ENCODE data around the gene FOS.

The FOS gene

DNA sequence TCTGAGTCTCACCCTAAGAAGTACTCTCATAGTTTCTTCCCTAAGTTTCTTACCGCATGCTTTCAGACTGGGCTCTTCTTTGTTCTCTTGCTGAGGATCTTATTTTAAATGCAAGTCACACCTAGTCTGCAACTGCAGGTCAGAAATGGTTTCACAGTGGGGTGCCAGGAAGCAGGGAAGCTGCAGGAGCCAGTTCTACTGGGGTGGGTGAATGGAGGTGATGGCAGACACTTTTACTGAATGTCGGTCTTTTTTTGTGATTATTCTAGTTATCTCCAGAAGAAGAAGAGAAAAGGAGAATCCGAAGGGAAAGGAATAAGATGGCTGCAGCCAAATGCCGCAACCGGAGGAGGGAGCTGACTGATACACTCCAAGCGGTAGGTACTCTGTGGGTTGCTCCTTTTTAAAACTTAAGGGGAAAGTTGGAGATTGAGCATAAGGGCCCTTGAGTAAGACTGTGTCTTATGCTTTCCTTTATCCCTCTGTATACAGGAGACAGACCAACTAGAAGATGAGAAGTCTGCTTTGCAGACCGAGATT is 1.7 kb downstream of the FOS start (continued):
- TF ChIP-seq SNAI2 (CRISPR knock-in tag; IDR thresholded peaks at IDR 0.05) = no peak
- TF ChIP-seq, protein P1, sequence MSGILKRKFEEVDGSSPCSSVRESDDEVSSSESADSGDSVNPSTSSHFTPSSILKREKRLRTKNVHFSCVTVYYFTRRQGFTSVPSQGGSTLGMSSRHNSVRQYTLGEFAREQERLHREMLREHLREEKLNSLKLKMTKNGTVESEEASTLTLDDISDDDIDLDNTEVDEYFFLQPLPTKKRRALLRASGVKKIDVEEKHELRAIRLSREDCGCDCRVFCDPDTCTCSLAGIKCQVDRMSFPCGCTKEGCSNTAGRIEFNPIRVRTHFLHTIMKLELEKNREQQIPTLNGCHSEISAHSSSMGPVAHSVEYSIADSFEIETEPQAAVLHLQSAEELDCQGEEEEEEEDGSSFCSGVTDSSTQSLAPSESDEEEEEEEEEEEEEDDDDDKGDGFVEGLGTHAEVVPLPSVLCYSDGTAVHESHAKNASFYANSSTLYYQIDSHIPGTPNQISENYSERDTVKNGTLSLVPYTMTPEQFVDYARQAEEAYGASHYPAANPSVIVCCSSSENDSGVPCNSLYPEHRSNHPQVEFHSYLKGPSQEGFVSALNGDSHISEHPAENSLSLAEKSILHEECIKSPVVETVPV (CRISPR knock-in tag; IDR thresholded peaks at IDR 0.05) = peak; percentile 82
- TF ChIP-seq, protein P2, sequence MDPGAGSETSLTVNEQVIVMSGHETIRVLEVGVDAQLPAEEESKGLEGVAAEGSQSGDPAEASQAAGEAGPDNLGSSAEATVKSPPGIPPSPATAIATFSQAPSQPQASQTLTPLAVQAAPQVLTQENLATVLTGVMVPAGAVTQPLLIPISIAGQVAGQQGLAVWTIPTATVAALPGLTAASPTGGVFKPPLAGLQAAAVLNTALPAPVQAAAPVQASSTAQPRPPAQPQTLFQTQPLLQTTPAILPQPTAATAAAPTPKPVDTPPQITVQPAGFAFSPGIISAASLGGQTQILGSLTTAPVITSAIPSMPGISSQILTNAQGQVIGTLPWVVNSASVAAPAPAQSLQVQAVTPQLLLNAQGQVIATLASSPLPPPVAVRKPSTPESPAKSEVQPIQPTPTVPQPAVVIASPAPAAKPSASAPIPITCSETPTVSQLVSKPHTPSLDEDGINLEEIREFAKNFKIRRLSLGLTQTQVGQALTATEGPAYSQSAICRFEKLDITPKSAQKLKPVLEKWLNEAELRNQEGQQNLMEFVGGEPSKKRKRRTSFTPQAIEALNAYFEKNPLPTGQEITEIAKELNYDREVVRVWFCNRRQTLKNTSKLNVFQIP (CRISPR knock-in tag; IDR thresholded peaks at IDR 0.05; ENCODE audit: borderline replicate concordance, low read depth) = 0 out of 2 replicates have a peak, but pooled peaks have one; percentile 4
- TF ChIP-seq ZNF70 (CRISPR knock-in tag; IDR thresholded peaks at IDR 0.05) = no peak
- TF ChIP-seq PPARA (CRISPR knock-in tag; IDR thresholded peaks at IDR 0.05; ENCODE audit: borderline replicate concordance) = no peak
- TF ChIP-seq ZNF565 (CRISPR knock-in tag; conservative IDR thresholded peaks at IDR 0.05; ENCODE audit: low read depth) = no peak

DNA sequence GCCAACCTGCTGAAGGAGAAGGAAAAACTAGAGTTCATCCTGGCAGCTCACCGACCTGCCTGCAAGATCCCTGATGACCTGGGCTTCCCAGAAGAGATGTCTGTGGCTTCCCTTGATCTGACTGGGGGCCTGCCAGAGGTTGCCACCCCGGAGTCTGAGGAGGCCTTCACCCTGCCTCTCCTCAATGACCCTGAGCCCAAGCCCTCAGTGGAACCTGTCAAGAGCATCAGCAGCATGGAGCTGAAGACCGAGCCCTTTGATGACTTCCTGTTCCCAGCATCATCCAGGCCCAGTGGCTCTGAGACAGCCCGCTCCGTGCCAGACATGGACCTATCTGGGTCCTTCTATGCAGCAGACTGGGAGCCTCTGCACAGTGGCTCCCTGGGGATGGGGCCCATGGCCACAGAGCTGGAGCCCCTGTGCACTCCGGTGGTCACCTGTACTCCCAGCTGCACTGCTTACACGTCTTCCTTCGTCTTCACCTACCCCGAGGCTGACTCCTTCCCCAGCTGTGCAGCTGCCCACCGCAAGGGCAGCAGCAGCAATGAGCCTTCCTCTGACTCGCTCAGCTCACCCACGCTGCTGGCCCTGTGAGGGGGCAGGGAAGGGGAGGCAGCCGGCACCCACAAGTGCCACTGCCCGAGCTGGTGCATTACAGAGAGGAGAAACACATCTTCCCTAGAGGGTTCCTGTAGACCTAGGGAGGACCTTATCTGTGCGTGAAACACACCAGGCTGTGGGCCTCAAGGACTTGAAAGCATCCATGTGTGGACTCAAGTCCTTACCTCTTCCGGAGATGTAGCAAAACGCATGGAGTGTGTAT is 2.4 kb downstream of the FOS start:
- TF ChIP-seq, protein P1 (CRISPR knock-in tag; IDR thresholded peaks at IDR 0.05) = 0 out of 2 replicates have a peak, but pooled peaks have one; percentile 9
- TF ChIP-seq ZNF8 (CRISPR knock-in tag; IDR thresholded peaks at IDR 0.05) (no peak), TOX (CRISPR knock-in tag; IDR thresholded peaks at IDR 0.05; ENCODE audit: borderline replicate concordance) (no peak), BACH2 (CRISPR knock-in tag; IDR thresholded peaks at IDR 0.05; ENCODE audit: borderline replicate concordance) (no peak), OSR1 (CRISPR knock-in tag; IDR thresholded peaks at IDR 0.05) (no peak), ZNF70 (CRISPR knock-in tag; IDR thresholded peaks at IDR 0.05) (no peak), ZFP30 (CRISPR knock-in tag; IDR thresholded peaks at IDR 0.05) (no peak; the same call in 1 of the 2 replicates), ARNTL (CRISPR knock-in tag; IDR thresholded peaks at IDR 0.05; ENCODE audit: borderline replicate concordance, low read depth) (no peak), ESRRG (CRISPR knock-in tag; IDR thresholded peaks at IDR 0.05) (no peak)

GRCh38 chr14:75281654-75282019 is 3.0 kb downstream of the FOS start:
- no peak for ATAC-seq
- no peak for TF ChIP-seq ZNF70 (CRISPR knock-in tag; IDR thresholded peaks at IDR 0.05)
- no peak for TF ChIP-seq TSHZ2 (CRISPR knock-in tag; IDR thresholded peaks at IDR 0.05)
- 0 out of 2 replicates have a peak, but pooled peaks have one; percentile 2 for TF ChIP-seq ZNF8 (CRISPR knock-in tag; IDR thresholded peaks at IDR 0.05)
- TF ChIP-seq ZFP3 (CRISPR knock-in tag; IDR thresholded peaks at IDR 0.05) = no peak

More for the DNA sequence above, 2.4 kb downstream of the FOS start:
- ATAC-seq = no peak

DNA sequence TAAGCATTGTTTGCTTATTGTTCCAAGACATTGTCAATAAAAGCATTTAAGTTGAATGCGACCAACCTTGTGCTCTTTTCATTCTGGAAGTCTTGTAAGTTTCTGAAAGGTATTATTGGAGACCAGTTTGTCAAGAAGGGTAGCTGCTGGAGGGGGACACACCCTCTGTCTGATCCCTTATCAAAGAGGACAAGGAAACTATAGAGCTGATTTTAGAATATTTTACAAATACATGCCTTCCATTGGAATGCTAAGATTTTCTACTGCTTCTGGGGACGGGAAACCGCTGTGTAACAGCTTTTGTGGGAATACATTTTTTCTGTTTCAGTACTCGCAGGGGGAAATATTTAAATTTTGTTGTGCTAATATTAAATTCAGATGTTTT is 3.5 kb downstream of the FOS start:
- ATAC-seq = no peak
- TF ChIP-seq SNAI2 (CRISPR knock-in tag; IDR thresholded peaks at IDR 0.05) (no peak), ZNF70 (CRISPR knock-in tag; IDR thresholded peaks at IDR 0.05) (peak; percentile 5; the same call in 1 of the 2 replicates), ZC3H10 (CRISPR knock-in tag; IDR thresholded peaks at IDR 0.05) (peak; percentile 84; the same call in 1 of the 2 replicates)
- TF ChIP-seq, protein P2 (CRISPR knock-in tag; IDR thresholded peaks at IDR 0.05; ENCODE audit: borderline replicate concordance, low read depth) = no peak

All from SK-N-SH treated with all-trans-retinoic acid at 6 μM for 48 hours (cell line).